ENCODE results near the gene PPP1R16B.

The PPP1R16B gene

GRCh38 chr20:38924718-38925117, 119.2 kb downstream of the PPP1R16B start:
- H3K27me3 ChIP-seq (ENCODE audit: insufficient read depth, low read length): no peaks in the 10 kb centered on the region
- H3K36me3 ChIP-seq (ENCODE audit: insufficient read depth, low read length): no peaks in the 10 kb centered on the region
- H2AFZ ChIP-seq (ENCODE audit: low read depth, low read length): no peak overlapping the region
- H3K4me3 ChIP-seq (ENCODE audit: low read length): no peak overlapping the region
- H3K9me3 ChIP-seq (ENCODE audit: low read length): no peaks in the 10 kb centered on the region
- H3K4me1 ChIP-seq (ENCODE audit: insufficient read depth, low read length): peaks cover 11% of the 10 kb centered on the region

GRCh38 chr20:38926142-38926933, 120.8 kb downstream of the PPP1R16B start, which contains the start of gene FAM83D:
FAM83D (plus strand) TSS chr20:38926417; CDS start chr20:38926443, 26 bp downstream.
- peaks cover 11% of the 10 kb centered on the region for H3K4me1 ChIP-seq (ENCODE audit: insufficient read depth, low read length)
- H2AFZ ChIP-seq (ENCODE audit: low read depth, low read length): peak within 1 kb of the TSS; percentile 99
- no peaks in the 10 kb centered on the region for H3K9me3 ChIP-seq (ENCODE audit: low read length)
- peak within 1 kb of the TSS; percentile 97 for H3K4me3 ChIP-seq (ENCODE audit: low read length)
- no peaks in the 10 kb centered on the region for H3K27me3 ChIP-seq (ENCODE audit: insufficient read depth, low read length)
- peaks cover 7% of the 10 kb centered on the region for H3K36me3 ChIP-seq (ENCODE audit: insufficient read depth, low read length)

- H3K4me3 ChIP-seq (ENCODE audit: low read length): peak overlapping the region; percentile 97
- no peaks in the 10 kb centered on the region for H3K27me3 ChIP-seq (ENCODE audit: insufficient read depth, low read length)
- H2AFZ ChIP-seq (ENCODE audit: low read depth, low read length): peak overlapping the region; percentile 99
- peaks cover 7% of the 10 kb centered on the region for H3K36me3 ChIP-seq (ENCODE audit: insufficient read depth, low read length)
- no peaks in the 10 kb centered on the region for H3K9me3 ChIP-seq (ENCODE audit: low read length)
- peaks cover 11% of the 10 kb centered on the region for H3K4me1 ChIP-seq (ENCODE audit: insufficient read depth, low read length)
These were observed 121.6 kb downstream of the PPP1R16B start for GRCh38 chr20:38926934-38927616.

GRCh38 chr20:38927902-38928578, 122.5 kb downstream of the PPP1R16B start:
- H3K4me1 ChIP-seq (ENCODE audit: insufficient read depth, low read length): peaks cover 11% of the 10 kb centered on the region
- H3K36me3 ChIP-seq (ENCODE audit: insufficient read depth, low read length): peaks cover 7% of the 10 kb centered on the region
- no peaks in the 10 kb centered on the region for H3K9me3 ChIP-seq (ENCODE audit: low read length)
- H2AFZ ChIP-seq (ENCODE audit: low read depth, low read length): no peak overlapping the region
- no peaks in the 10 kb centered on the region for H3K27me3 ChIP-seq (ENCODE audit: insufficient read depth, low read length)
- H3K4me3 ChIP-seq (ENCODE audit: low read length): peak overlapping the region; percentile 97

- no peak overlapping the region for H2AFZ ChIP-seq (ENCODE audit: low read depth, low read length)
- H3K36me3 ChIP-seq (ENCODE audit: insufficient read depth, low read length): peaks cover 7% of the 10 kb centered on the region
- H3K4me1 ChIP-seq (ENCODE audit: insufficient read depth, low read length): peaks cover 11% of the 10 kb centered on the region
- H3K27me3 ChIP-seq (ENCODE audit: insufficient read depth, low read length): no peaks in the 10 kb centered on the region
- H3K4me3 ChIP-seq (ENCODE audit: low read length): no peak overlapping the region
- no peaks in the 10 kb centered on the region for H3K9me3 ChIP-seq (ENCODE audit: low read length)
These were observed 124.7 kb downstream of the PPP1R16B start for GRCh38 chr20:38930242-38930569.

GRCh38 chr20:38931984-38932383, 126.5 kb downstream of the PPP1R16B start:
- Histone ChIP-seq H3K4me3 (ENCODE audit: low read length) (no peak overlapping the region), H3K9me3 (ENCODE audit: low read length) (no peaks in the 10 kb centered on the region), H2AFZ (ENCODE audit: low read depth, low read length) (no peak overlapping the region), H3K4me1 (ENCODE audit: insufficient read depth, low read length) (peaks cover 11% of the 10 kb centered on the region), H3K36me3 (ENCODE audit: insufficient read depth, low read length) (peaks cover 14% of the 10 kb centered on the region), H3K27me3 (ENCODE audit: insufficient read depth, low read length) (no peaks in the 10 kb centered on the region)

GRCh38 chr20:38932457-38933120, 127.1 kb downstream of the PPP1R16B start:
- H3K4me3 ChIP-seq (ENCODE audit: low read length): no peak overlapping the region
- H3K9me3 ChIP-seq (ENCODE audit: low read length): no peaks in the 10 kb centered on the region
- H3K27me3 ChIP-seq (ENCODE audit: insufficient read depth, low read length): no peaks in the 10 kb centered on the region
- H3K4me1 ChIP-seq (ENCODE audit: insufficient read depth, low read length): peaks cover 11% of the 10 kb centered on the region
- no peak overlapping the region for H2AFZ ChIP-seq (ENCODE audit: low read depth, low read length)
- H3K36me3 ChIP-seq (ENCODE audit: insufficient read depth, low read length): peaks cover 16% of the 10 kb centered on the region

GRCh38 chr20:38934530-38934929, 129.0 kb downstream of the PPP1R16B start:
- H3K4me1 ChIP-seq (ENCODE audit: insufficient read depth, low read length): no peaks in the 10 kb centered on the region
- H2AFZ ChIP-seq (ENCODE audit: low read depth, low read length): no peak overlapping the region
- no peak overlapping the region for H3K4me3 ChIP-seq (ENCODE audit: low read length)
- H3K9me3 ChIP-seq (ENCODE audit: low read length): no peaks in the 10 kb centered on the region
- H3K36me3 ChIP-seq (ENCODE audit: insufficient read depth, low read length): peaks cover 22% of the 10 kb centered on the region
- no peaks in the 10 kb centered on the region for H3K27me3 ChIP-seq (ENCODE audit: insufficient read depth, low read length)

- H3K9me3 ChIP-seq (ENCODE audit: low read length): no peaks in the 10 kb centered on the region
- no peak overlapping the region for H3K4me3 ChIP-seq (ENCODE audit: low read length)
- H3K27me3 ChIP-seq (ENCODE audit: insufficient read depth, low read length): no peaks in the 10 kb centered on the region
- no peak overlapping the region for H2AFZ ChIP-seq (ENCODE audit: low read depth, low read length)
- peaks cover 22% of the 10 kb centered on the region for H3K36me3 ChIP-seq (ENCODE audit: insufficient read depth, low read length)
- no peaks in the 10 kb centered on the region for H3K4me1 ChIP-seq (ENCODE audit: insufficient read depth, low read length)
These were observed 129.8 kb downstream of the PPP1R16B start for GRCh38 chr20:38935285-38935684.

- Histone ChIP-seq H2AFZ (ENCODE audit: low read depth, low read length) (no peak overlapping the region), H3K27me3 (ENCODE audit: insufficient read depth, low read length) (no peaks in the 10 kb centered on the region), H3K9me3 (ENCODE audit: low read length) (no peaks in the 10 kb centered on the region), H3K4me3 (ENCODE audit: low read length) (no peak overlapping the region), H3K36me3 (ENCODE audit: insufficient read depth, low read length) (peaks cover 27% of the 10 kb centered on the region), H3K4me1 (ENCODE audit: insufficient read depth, low read length) (no peaks in the 10 kb centered on the region)
These were observed 130.5 kb downstream of the PPP1R16B start for GRCh38 chr20:38935967-38936407.

GRCh38 chr20:38937000-38937399, 131.5 kb downstream of the PPP1R16B start:
- Histone ChIP-seq H3K36me3 (ENCODE audit: insufficient read depth, low read length) (peaks cover 34% of the 10 kb centered on the region), H3K4me1 (ENCODE audit: insufficient read depth, low read length) (no peaks in the 10 kb centered on the region), H3K9me3 (ENCODE audit: low read length) (no peaks in the 10 kb centered on the region), H3K4me3 (ENCODE audit: low read length) (no peak overlapping the region), H2AFZ (ENCODE audit: low read depth, low read length) (no peak overlapping the region), H3K27me3 (ENCODE audit: insufficient read depth, low read length) (no peaks in the 10 kb centered on the region)

- no peaks in the 10 kb centered on the region for H3K4me1 ChIP-seq (ENCODE audit: insufficient read depth, low read length)
- H3K36me3 ChIP-seq (ENCODE audit: insufficient read depth, low read length): peaks cover 43% of the 10 kb centered on the region
- no peak overlapping the region for H3K4me3 ChIP-seq (ENCODE audit: low read length)
- no peaks in the 10 kb centered on the region for H3K9me3 ChIP-seq (ENCODE audit: low read length)
- H2AFZ ChIP-seq (ENCODE audit: low read depth, low read length): no peak overlapping the region
- H3K27me3 ChIP-seq (ENCODE audit: insufficient read depth, low read length): no peaks in the 10 kb centered on the region
These were observed 132.5 kb downstream of the PPP1R16B start for GRCh38 chr20:38937978-38938473.
